Measurements from ENCODE around the gene AFAP1L2.

Gene AFAP1L2

DNA sequence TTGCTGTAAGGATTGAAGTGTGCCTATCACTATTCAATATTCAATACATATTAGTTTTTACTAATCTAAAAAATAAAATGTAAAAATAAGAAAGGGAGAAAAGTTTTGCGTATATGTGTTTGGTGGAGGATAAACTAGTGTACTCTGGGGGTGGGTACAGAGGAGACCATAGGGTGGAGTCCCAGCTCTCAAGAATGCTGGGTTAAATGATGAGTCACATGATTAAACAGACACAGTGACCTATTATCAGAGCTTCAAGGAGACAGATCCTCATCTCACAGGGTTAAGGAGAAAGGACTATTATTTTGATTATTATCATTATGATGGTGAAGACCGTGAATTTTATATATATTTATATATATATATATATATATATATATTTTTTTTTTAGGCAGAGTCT, 77.5 kb downstream of the AFAP1L2 start:
- no peaks in the 10 kb centered on the region for H3K9me3 ChIP-seq (ENCODE audit: insufficient read depth, low read length, severe bottlenecking)
- peaks cover 8% of the 10 kb centered on the region for H3K27me3 ChIP-seq (ENCODE audit: insufficient read depth, low read length, poor library complexity)
- H3K36me3 ChIP-seq (ENCODE audit: insufficient read depth, low read length) = no peaks in the 10 kb centered on the region
- H3K4me3 ChIP-seq (ENCODE audit: low read depth in 1 of 2, low read length in 2 of 2) = no peak overlapping the region
- DNase-seq (no peak), ATAC-seq (ENCODE audit: insufficient read depth, low read depth) (no peak)
- peaks cover 5% of the 10 kb centered on the region; the same call in 1 of the 2 replicates for H4K20me1 ChIP-seq (ENCODE audit: insufficient read depth, low read length)
- no peaks in the 10 kb centered on the region for H3K79me2 ChIP-seq (ENCODE audit: insufficient read depth, low read length)
- H2AFZ ChIP-seq (ENCODE audit: low read depth, low read length) = no peak overlapping the region
- no peak for TF ChIP-seq EZH2 (IDR thresholded peaks at IDR 0.05; ENCODE audit: borderline replicate concordance, low read depth, low read length, severe bottlenecking)
- TF ChIP-seq, protein P1, sequence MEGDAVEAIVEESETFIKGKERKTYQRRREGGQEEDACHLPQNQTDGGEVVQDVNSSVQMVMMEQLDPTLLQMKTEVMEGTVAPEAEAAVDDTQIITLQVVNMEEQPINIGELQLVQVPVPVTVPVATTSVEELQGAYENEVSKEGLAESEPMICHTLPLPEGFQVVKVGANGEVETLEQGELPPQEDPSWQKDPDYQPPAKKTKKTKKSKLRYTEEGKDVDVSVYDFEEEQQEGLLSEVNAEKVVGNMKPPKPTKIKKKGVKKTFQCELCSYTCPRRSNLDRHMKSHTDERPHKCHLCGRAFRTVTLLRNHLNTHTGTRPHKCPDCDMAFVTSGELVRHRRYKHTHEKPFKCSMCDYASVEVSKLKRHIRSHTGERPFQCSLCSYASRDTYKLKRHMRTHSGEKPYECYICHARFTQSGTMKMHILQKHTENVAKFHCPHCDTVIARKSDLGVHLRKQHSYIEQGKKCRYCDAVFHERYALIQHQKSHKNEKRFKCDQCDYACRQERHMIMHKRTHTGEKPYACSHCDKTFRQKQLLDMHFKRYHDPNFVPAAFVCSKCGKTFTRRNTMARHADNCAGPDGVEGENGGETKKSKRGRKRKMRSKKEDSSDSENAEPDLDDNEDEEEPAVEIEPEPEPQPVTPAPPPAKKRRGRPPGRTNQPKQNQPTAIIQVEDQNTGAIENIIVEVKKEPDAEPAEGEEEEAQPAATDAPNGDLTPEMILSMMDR (IDR thresholded peaks at IDR 0.05; ENCODE audit: borderline replicate concordance, extremely low read depth, low read length, poor library complexity, severe bottlenecking) = no peak
- no peak overlapping the region for H3K9ac ChIP-seq (ENCODE audit: low read depth, low read length)
- H3K27ac ChIP-seq (ENCODE audit: low read length) = no peak overlapping the region
- H3K4me1 ChIP-seq (ENCODE audit: insufficient read depth, low read length) = no peaks in the 10 kb centered on the region
- no peak overlapping the region for H3K4me2 ChIP-seq (ENCODE audit: insufficient read depth, low read length)

GRCh38 chr10:114323023-114323422, 81.3 kb downstream of the AFAP1L2 start:
- Histone ChIP-seq H3K79me2 (ENCODE audit: insufficient read depth, low read length) (no peaks in the 10 kb centered on the region), H3K9ac (ENCODE audit: low read depth, low read length) (no peak overlapping the region), H3K4me1 (ENCODE audit: insufficient read depth, low read length) (no peaks in the 10 kb centered on the region), H3K4me2 (ENCODE audit: insufficient read depth, low read length) (no peak overlapping the region), H3K4me3 (ENCODE audit: low read depth in 1 of 2, low read length in 2 of 2) (no peak overlapping the region), H4K20me1 (ENCODE audit: insufficient read depth, low read length) (0 out of 2 replicates have a peak, but pooled peaks cover 2% of the 10 kb centered on the region), H2AFZ (ENCODE audit: low read depth, low read length) (no peak overlapping the region), H3K9me3 (ENCODE audit: insufficient read depth, low read length, severe bottlenecking) (no peaks in the 10 kb centered on the region), H3K36me3 (ENCODE audit: insufficient read depth, low read length) (no peaks in the 10 kb centered on the region), H3K27ac (ENCODE audit: low read length) (no peak overlapping the region), H3K27me3 (ENCODE audit: insufficient read depth, low read length, poor library complexity) (peaks cover 8% of the 10 kb centered on the region)
- ATAC-seq (ENCODE audit: insufficient read depth, low read depth) (no peak), DNase-seq (no peak)
- no peak for TF ChIP-seq EZH2 (IDR thresholded peaks at IDR 0.05; ENCODE audit: borderline replicate concordance, low read depth, low read length, severe bottlenecking)
- TF ChIP-seq, protein P1 (IDR thresholded peaks at IDR 0.05; ENCODE audit: borderline replicate concordance, extremely low read depth, low read length, poor library complexity, severe bottlenecking) = no peak

- Histone ChIP-seq H3K36me3 (ENCODE audit: insufficient read depth, low read length) (no peaks in the 10 kb centered on the region), H3K9ac (ENCODE audit: low read depth, low read length) (no peak overlapping the region), H3K4me3 (ENCODE audit: low read depth in 1 of 2, low read length in 2 of 2) (no peak overlapping the region), H4K20me1 (ENCODE audit: insufficient read depth, low read length) (0 out of 2 replicates have a peak, but pooled peaks cover 2% of the 10 kb centered on the region), H3K27me3 (ENCODE audit: insufficient read depth, low read length, poor library complexity) (peaks cover 8% of the 10 kb centered on the region), H3K4me2 (ENCODE audit: insufficient read depth, low read length) (no peak overlapping the region), H3K79me2 (ENCODE audit: insufficient read depth, low read length) (no peaks in the 10 kb centered on the region), H3K9me3 (ENCODE audit: insufficient read depth, low read length, severe bottlenecking) (no peaks in the 10 kb centered on the region), H2AFZ (ENCODE audit: low read depth, low read length) (no peak overlapping the region), H3K4me1 (ENCODE audit: insufficient read depth, low read length) (no peaks in the 10 kb centered on the region), H3K27ac (ENCODE audit: low read length) (no peak overlapping the region)
- DNase-seq = no peak
- ATAC-seq (ENCODE audit: insufficient read depth, low read depth) = no peak
- TF ChIP-seq EZH2 (IDR thresholded peaks at IDR 0.05; ENCODE audit: borderline replicate concordance, low read depth, low read length, severe bottlenecking) = no peak
- TF ChIP-seq, protein P1 (IDR thresholded peaks at IDR 0.05; ENCODE audit: borderline replicate concordance, extremely low read depth, low read length, poor library complexity, severe bottlenecking) = no peak
Observed at GRCh38 chr10:114322344-114322743, 82.0 kb downstream of the AFAP1L2 start.

Measured in DND-41 (cell line).